Heart left ventricle (tissue), 16 donors: Measurements from ENCODE around the gene MED15. TPM values are rescaled to one million over a fixed set of nuclear protein-coding genes. Genes with fewer than 3 reads are reported as not detected.

Experiments used
- ATAC-seq, 4 donors: fragments of 200-7000 bp; cut with Tn5 transposase; one replicate each; pipeline ENCODE4 v1.9.1; 2020 to 2022; ENCODE audit warnings: moderate library complexity in 4 of 4, mild to moderate bottlenecking in 3 of 4, moderate number of reproducible peaks in 1 of 4
- DNase-seq, 5 donors: peaks; one replicate each; pipeline ENCODE4 v3.0.0-alpha.2; 2020
- H3K27ac ChIP-seq, 12 donors: fragments of 200-600 bp; sonication (generic) in 4 of 12; one replicate each; pipeline versions ENCODE4 v1.5.0 to v1.8.0; 2016 to 2022; ENCODE audit warnings: mild to moderate bottlenecking in 2 of 12
- H3K27me3 ChIP-seq, 9 donors: fragments of 200-600 bp; sonication (generic) in 2 of 9; one replicate each; pipeline versions ENCODE4 v1.5.1 to v1.8.0; 2016 to 2022; ENCODE audit warnings: mild to moderate bottlenecking in 3 of 9
- H3K36me3 ChIP-seq, 9 donors: fragments of 200-600 bp; sonication (generic) in 2 of 9; one replicate each; pipeline versions ENCODE4 v1.5.0 to v1.8.0; 2018 to 2022; ENCODE audit warnings: mild to moderate bottlenecking in 2 of 9
- H3K4me1 ChIP-seq, 12 donors: fragments of 200-600 bp; sonication (generic) in 4 of 12; one replicate each; pipeline versions ENCODE4 v1.5.0 to v1.8.0; 2016 to 2022; ENCODE audit warnings: mild to moderate bottlenecking in 3 of 12
- H3K4me3 ChIP-seq, 12 donors: fragments of 200-600 bp; sonication (generic) in 4 of 12; one replicate each; pipeline versions ENCODE4 v1.5.0 to v1.8.0; 2017 to 2022; ENCODE audit warnings: mild to moderate bottlenecking in 9 of 12, moderate library complexity in 4 of 12
- H3K9me3 ChIP-seq, 12 donors: fragments of 200-600 bp; sonication (generic) in 4 of 12; one replicate each; pipeline versions ENCODE4 v1.5.0 to v1.8.0; 2016 to 2022; ENCODE audit warnings: mild to moderate bottlenecking in 1 of 12
- POLR2A ChIP-seq, 2 donors: fragments of 450-650 bp; IDR thresholded peaks; one replicate each; pipeline ENCODE4 v1.6.1; 2017; ENCODE audit warnings: antibody characterized with exemption in 2 of 2, mild to moderate bottlenecking in 2 of 2, moderate library complexity in 2 of 2
- WGBS, 4 donors: extraction: QIAGEN DNeasy Blood & Tissue Kit in 2 of 4; methylation state at CpG; one replicate each; pipeline versions ENCODE4 v1.1.5 to v1.1.7; 2013 to 2018; 5-methylcytosine and 5-hydroxymethylcytosine counted together
- intact Hi-C, 10 donors: fragments of 100-400 bp; cut with DNase I; formaldehyde crosslinking; loops; one replicate each; pipeline versions ENCODE4 v1.11.1 to v1.14.2; 2022
- polyA plus RNA-seq, 2 donors: library from polyadenylated mRNA; stranded (reverse); fragments of 200-250 nt; gene quantifications; one replicate each; pipeline ENCODE4 v1.2.3, GENCODE V29; 2013
- total RNA-seq, 9 donors: library from RNA; depleted of rRNA in 2 of 9; stranded (reverse); fragments of >200 nt in 2 of 9; fragmentation: NEBNext Ultra II Directional in 3 of 9; extraction: Animal tissue kit (Norgen Biotek cat#: 25700) in 3 of 9; gene quantifications; one replicate each; pipeline versions ENCODE4 v1.1.0 to v1.2.4, GENCODE V29; 2016 to 2023
- TF ChIP-seq, protein P1 (sequence below), 12 donors: fragments of 200-600 bp; sonication (generic) in 4 of 12; IDR thresholded peaks; one replicate each; pipeline versions ENCODE4 v1.5.0 to v1.8.0; 2018 to 2022; ENCODE audit warnings: antibody characterized with exemption in 12 of 12, mild to moderate bottlenecking in 5 of 12
- donor health status: ischemic (EF 13 %, LVEDD 7.1; RV severe dilation, severe dysfunction).
- donor health status: healthy with polysubstance abuse.
- donor health status: DM: no; HTN: yes; CAD: no.
- donor health status: DM: no; HTN: no; CAD: no.
- donor health status: ischemic (EF 25% LVEDD 6.9; RV normal size, moderate dysfunction).
- donor health status: ischemic (EF 25% LVEDD 5.7; RV mildly dilated, moderate dysfunction).
- donor health status: healthy.
- donor health status: DM: yes; HTN: yes; CAD: no.
- donor health status: ischemic (EF 35%, LVEDD 5.7; RV mildly dilated, moderate dysfunction).
- donor health status: nonischemic (EF 11% LVEDD 7.7; RV severe dilation, severe dysfunction).
- donor health status: DM: yes; HTN: yes; CAD: no.
- donor health status: PGD.
- donor health status: ischemic (EF 29% LVEDD 5.4; RV normal size, mild dysfunction).
- donor health status: nonischemic (EF 23%, LVEDD 6.1; RV moderate dilation, normal function).

The MED15 gene
- total and polyA plus RNA-seq, 11 donors, result 27.9 to 78.3 (median 43.0) TPM

DNA sequence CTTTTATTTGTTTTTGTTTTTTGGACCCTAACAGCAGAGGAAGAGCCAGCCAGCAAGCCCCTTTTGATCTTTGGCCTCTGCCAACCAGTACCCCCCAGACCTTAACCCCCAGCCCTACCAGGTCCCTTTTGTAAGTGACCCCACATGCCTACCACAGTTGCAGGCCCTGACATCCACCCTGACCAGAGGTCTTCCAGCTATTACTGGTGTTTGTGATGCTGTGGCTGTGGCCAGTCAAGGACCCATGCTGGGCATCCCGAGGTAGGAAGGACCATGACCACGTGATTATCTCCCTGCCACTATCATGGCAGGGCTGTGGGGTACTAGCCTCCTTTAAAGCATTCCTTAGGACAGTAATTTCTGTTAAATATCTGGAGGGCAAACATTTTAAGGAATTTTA lies 9.0 kb downstream of the MED15 start:
- H3K27me3 ChIP-seq, result no peaks in the 10 kb centered on the region
- no peaks in the 10 kb centered on the region for H3K9me3 ChIP-seq
- no peak overlapping the region for H3K27ac ChIP-seq
- 78 to 91% (median 85%) methylated on average over 2 of the region's 2 CpGs for WGBS, 4 donors
- peaks cover 0 to 67% (median 39%) of the 10 kb centered on the region in 12 donors for H3K4me1 ChIP-seq
- ATAC-seq (no peak), DNase-seq (no peak)
- no peak overlapping the region for H3K4me3 ChIP-seq
- intact Hi-C loops, result no loop called here
- H3K36me3 ChIP-seq, result peaks cover 0 to 58% (median 29%) of the 10 kb centered on the region in 9 donors
- TF ChIP-seq, protein P1, sequence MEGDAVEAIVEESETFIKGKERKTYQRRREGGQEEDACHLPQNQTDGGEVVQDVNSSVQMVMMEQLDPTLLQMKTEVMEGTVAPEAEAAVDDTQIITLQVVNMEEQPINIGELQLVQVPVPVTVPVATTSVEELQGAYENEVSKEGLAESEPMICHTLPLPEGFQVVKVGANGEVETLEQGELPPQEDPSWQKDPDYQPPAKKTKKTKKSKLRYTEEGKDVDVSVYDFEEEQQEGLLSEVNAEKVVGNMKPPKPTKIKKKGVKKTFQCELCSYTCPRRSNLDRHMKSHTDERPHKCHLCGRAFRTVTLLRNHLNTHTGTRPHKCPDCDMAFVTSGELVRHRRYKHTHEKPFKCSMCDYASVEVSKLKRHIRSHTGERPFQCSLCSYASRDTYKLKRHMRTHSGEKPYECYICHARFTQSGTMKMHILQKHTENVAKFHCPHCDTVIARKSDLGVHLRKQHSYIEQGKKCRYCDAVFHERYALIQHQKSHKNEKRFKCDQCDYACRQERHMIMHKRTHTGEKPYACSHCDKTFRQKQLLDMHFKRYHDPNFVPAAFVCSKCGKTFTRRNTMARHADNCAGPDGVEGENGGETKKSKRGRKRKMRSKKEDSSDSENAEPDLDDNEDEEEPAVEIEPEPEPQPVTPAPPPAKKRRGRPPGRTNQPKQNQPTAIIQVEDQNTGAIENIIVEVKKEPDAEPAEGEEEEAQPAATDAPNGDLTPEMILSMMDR (IDR thresholded peaks at IDR 0.05), result no peak
- TF ChIP-seq POLR2A (IDR thresholded peaks at IDR 0.05), result no peak

DNA sequence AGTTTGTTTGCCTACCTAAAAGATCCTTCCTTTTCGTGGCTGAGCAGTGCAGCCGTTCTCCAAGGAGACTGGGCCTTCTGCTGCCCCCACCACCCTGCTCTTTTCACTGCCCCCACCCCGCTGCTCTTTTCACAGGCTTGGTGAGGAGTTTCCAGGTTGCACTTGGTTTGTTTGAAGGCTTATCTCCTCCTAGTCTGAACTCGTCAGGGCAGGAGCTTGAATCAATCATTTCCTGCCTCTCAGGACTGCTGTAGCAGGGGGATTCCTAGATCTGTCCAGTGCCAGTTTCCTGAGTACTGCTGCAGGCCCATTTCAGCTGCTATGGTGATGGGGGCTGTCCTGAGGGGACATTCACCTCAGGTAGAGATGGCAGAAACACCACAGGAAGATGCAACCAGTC lies 10.0 kb downstream of the MED15 start:
- H3K4me1 ChIP-seq, result peaks cover 0 to 73% (median 37%) of the 10 kb centered on the region in 12 donors
- DNase-seq (no peak), ATAC-seq (no peak)
- WGBS, 4 donors, result 34 to 68% (median 55%) methylated on average over 4 of the region's 4 CpGs
- TF ChIP-seq, protein P1 (IDR thresholded peaks at IDR 0.05), result no peak
- TF ChIP-seq POLR2A (IDR thresholded peaks at IDR 0.05), result no peak
- intact Hi-C loops, result no loop called here
- H3K4me3 ChIP-seq, result no peak overlapping the region
- H3K36me3 ChIP-seq, result peaks cover 0 to 64% (median 33%) of the 10 kb centered on the region in 9 donors
- no peak overlapping the region for H3K27ac ChIP-seq
- no peaks in the 10 kb centered on the region for H3K9me3 ChIP-seq
- H3K27me3 ChIP-seq, result no peaks in the 10 kb centered on the region

DNA sequence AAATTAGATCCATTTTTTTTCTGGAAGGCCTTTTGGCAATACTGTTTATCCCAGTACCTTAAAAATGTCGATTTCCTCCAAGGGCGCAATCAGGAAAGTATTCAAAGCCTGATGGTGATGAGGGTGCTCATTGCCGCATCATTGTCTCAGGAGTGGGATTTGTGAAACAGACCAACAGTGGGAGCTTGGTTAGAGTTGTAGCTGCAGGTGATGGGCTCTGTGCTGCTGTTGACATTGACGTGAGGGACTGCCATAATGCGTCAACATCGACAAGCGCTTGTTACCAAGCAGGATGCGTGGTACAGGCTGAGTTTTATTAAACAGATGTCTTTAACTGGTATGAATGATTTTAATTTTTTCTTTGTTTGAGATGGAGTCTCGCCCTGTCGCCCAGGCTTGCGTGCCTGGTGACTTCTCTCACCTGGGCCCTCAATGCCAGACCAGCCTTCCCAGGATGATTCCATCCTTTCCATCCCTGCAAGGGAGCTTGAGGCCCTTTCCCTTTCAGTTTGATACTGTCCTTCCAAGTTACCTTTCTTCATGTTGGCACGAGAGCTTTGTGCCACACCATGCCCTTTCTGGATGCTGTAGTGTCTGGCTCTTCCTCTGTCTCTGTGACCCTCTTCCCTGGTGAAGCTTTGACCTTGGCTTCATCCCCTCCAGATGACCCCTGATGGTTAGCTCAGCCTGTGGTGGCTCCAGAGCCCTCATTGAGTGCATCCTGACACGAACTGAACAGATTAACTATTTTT lies 10.6 kb downstream of the MED15 start:
- no peak for ATAC-seq
- Histone ChIP-seq H3K4me1 (peaks cover 0 to 79% (median 43%) of the 10 kb centered on the region in 12 donors), H3K9me3 (no peaks in the 10 kb centered on the region), H3K36me3 (peaks cover 0 to 67% (median 33%) of the 10 kb centered on the region in 9 donors), H3K27ac (peak overlapping the region in 1 of 12 donors; percentile 31), H3K27me3 (no peaks in the 10 kb centered on the region), H3K4me3 (no peak overlapping the region)
- no peak for DNase-seq
- intact Hi-C loops, result no loop called here
- no peak for TF ChIP-seq POLR2A (IDR thresholded peaks at IDR 0.05)
- TF ChIP-seq, protein P1 (IDR thresholded peaks at IDR 0.05), result no peak
- WGBS, 4 donors, result 86 to 89% (median 87%) methylated on average over 13 of the region's 13 CpGs

DNA sequence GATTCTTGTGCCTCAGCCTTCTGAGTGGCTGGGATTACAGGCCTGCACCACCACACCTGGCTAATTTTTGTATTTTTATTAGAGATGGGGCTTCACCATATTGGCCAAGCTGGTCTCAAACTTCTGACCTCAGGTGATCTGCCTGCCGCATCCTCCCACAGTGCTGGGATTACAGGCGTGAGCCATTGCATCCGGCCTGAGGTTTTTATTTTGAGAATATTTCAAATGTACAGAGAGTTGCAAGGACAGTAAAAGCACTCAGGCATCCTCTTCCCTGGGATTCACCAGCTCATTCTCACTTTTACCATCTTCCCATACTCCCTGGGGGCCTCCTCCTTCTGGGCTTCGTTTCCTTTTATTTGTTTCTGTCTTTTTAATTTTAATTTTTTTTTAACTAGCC lies 12.1 kb downstream of the MED15 start:
- WGBS, 4 donors, result 58 to 68% (median 61%) methylated on average over 4 of the region's 4 CpGs
- intact Hi-C loops, result no loop called here
- Histone ChIP-seq H3K36me3 (peaks cover 0 to 55% (median 27%) of the 10 kb centered on the region in 9 donors), H3K9me3 (no peaks in the 10 kb centered on the region), H3K27me3 (no peaks in the 10 kb centered on the region), H3K27ac (peak overlapping the region in 1 of 12 donors; percentile 44), H3K4me1 (peaks cover 0 to 83% (median 48%) of the 10 kb centered on the region in 12 donors), H3K4me3 (no peak overlapping the region)
- DNase-seq (no peak), ATAC-seq (no peak)
- TF ChIP-seq POLR2A (IDR thresholded peaks at IDR 0.05), result no peak
- TF ChIP-seq, protein P1 (IDR thresholded peaks at IDR 0.05), result no peak
